ENCODE results near the gene LIN52. TPM values are rescaled to one million over a fixed set of nuclear protein-coding genes. Genes with fewer than 3 reads are reported as not detected.

The LIN52 gene
- total and polyA plus RNA-seq, 2 donors (not counting 3 experiments of a cell fraction or from before 2014, with no cell fraction given): 6.6 to 9.7 TPM

DNA sequence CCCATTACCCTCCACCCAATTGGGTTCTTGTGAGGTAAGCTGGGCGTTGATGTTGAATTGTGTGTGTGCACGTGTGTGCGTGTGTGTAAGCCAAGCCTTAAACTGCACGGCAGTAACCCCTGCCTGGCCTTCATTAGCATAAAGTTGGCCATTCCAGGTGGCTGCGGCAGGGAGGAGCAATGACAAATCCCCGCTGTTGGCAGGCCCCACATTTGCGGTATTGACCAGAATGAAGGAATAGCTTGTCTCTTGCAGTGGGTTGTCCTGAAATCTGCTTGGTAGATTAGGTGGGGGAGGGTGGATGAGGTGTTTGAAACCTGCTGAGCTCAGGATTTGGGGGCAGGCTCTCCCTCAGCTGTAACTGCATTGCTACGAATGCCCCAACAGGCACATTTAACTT lies 161.8 kb downstream of the LIN52 start:
- dilution Hi-C loops (cut with MboI; ENCODE audit: extremely low pct_ligation_motif_present, low sequenced_read_pairs): no loop called here
- DNase-seq (ENCODE audit: low read depth, low spot score) (no peak), FAIRE-seq (no peak)
- intact Hi-C loops (cut with micrococcal nuclease): no loop called here
- TF ChIP-seq POLR2AphosphoS5 (IDR thresholded peaks at IDR 0.05; ENCODE audit: insufficient read depth, low read depth, low read length) (no peak), FOS (IDR thresholded peaks at IDR 0.05; ENCODE audit: borderline replicate concordance, insufficient read depth, low read length) (no peak)
- Histone ChIP-seq H3K9ac (replicated peaks; ENCODE audit: extremely low read depth, insufficient read depth, low read length) (no peak overlapping the region), H3K27me3 (ENCODE audit: control insufficient read depth in 2 of 2, insufficient read depth in 2 of 2, low read length in 2 of 2) (peaks cover 37 to 47% of the 10 kb centered on the region in 2 experiments), H3K27ac (ENCODE audit: insufficient read depth, low read depth, low read length) (no peak overlapping the region), H3K4me1 (ENCODE audit: control insufficient read depth, extremely low read depth, insufficient read depth, low read length) (no peaks in the 10 kb centered on the region), H4K20me1 (replicated peaks; ENCODE audit: control insufficient read depth, extremely low read depth, insufficient read depth, low read length) (no peaks in the 10 kb centered on the region), H3K36me3 (ENCODE audit: control insufficient read depth in 2 of 2, extremely low read depth in 1 of 2, insufficient read depth in 2 of 2, low read length in 2 of 2) (no peaks in the 10 kb centered on the region), H3K9me3 (replicated peaks; ENCODE audit: control insufficient read depth, insufficient read depth, low read length) (no peaks in the 10 kb centered on the region), H3K79me2 (ENCODE audit: control insufficient read depth, insufficient read depth, low read length) (no peaks in the 10 kb centered on the region), H3K9me1 (replicated peaks; ENCODE audit: control insufficient read depth, extremely low read depth, insufficient read depth, low read length) (no peaks in the 10 kb centered on the region), H3K4me2 (ENCODE audit: insufficient read depth, low read length) (no peak overlapping the region), H2AFZ (ENCODE audit: low read depth, low read length) (no peak overlapping the region), H3K4me3 (replicated peaks in 1 of 3; ENCODE audit: insufficient read depth in 1 of 3, low read depth in 1 of 3, low read length in 3 of 3) (no peak overlapping the region)
- no TSS peak for BruUV-seq (replicated peaks)
- ChIA-PET CTCF (interaction anchor here (1.0 to 4.6 kb wide), 4 partner anchors 9 to 135 kb away, joined by 3 to 28 read pairs (median 5); no protein-coding TSS in a partner anchor), POLR2A (no interaction called here)

DNA sequence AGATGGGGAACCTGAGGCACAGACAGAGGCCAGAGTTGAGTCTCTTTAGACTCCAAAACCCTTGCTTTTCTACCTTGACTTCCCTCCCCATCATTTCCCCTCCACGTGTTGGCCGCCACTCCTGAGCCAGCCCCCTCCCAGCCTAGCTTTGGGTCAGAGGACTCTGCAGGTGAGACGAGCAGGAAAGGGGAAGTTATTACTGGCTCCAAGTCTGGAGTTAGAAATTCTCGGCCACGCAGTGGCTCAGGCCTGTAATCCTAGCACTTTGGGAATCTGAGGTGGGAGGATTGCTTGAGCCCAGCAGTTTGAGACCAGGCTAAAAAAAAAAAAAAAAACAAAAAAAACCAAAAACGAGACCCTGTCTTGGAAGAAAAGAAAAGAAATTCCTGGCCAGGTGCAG lies 163.3 kb downstream of the LIN52 start:
- peaks cover 22 to 36% of the 10 kb centered on the region in 2 experiments for H3K27me3 ChIP-seq (ENCODE audit: control insufficient read depth in 2 of 2, insufficient read depth in 2 of 2, low read length in 2 of 2)
- POLR2A ChIA-PET: no interaction called here
- no peaks in the 10 kb centered on the region for H3K9me1 ChIP-seq (replicated peaks; ENCODE audit: control insufficient read depth, extremely low read depth, insufficient read depth, low read length)
- TF ChIP-seq, protein P1, sequence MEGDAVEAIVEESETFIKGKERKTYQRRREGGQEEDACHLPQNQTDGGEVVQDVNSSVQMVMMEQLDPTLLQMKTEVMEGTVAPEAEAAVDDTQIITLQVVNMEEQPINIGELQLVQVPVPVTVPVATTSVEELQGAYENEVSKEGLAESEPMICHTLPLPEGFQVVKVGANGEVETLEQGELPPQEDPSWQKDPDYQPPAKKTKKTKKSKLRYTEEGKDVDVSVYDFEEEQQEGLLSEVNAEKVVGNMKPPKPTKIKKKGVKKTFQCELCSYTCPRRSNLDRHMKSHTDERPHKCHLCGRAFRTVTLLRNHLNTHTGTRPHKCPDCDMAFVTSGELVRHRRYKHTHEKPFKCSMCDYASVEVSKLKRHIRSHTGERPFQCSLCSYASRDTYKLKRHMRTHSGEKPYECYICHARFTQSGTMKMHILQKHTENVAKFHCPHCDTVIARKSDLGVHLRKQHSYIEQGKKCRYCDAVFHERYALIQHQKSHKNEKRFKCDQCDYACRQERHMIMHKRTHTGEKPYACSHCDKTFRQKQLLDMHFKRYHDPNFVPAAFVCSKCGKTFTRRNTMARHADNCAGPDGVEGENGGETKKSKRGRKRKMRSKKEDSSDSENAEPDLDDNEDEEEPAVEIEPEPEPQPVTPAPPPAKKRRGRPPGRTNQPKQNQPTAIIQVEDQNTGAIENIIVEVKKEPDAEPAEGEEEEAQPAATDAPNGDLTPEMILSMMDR (IDR thresholded peaks at IDR 0.05; ENCODE audit: extremely low read depth in 1 of 2, insufficient read depth in 1 of 2, low read depth in 1 of 2, low read length in 2 of 2): no peak
- TF ChIP-seq POLR2AphosphoS5 (IDR thresholded peaks at IDR 0.05; ENCODE audit: insufficient read depth, low read depth, low read length) (no peak), EZH2 (IDR thresholded peaks at IDR 0.05; ENCODE audit: borderline replicate concordance, low read depth, low read length, severe bottlenecking) (no peak), GATA2 (IDR thresholded peaks at IDR 0.05; ENCODE audit: insufficient read depth, insufficient read length, low read depth, low read length) (no peak), MYC (IDR thresholded peaks at IDR 0.05; ENCODE audit: low read depth, low read length) (no peak), FOS (IDR thresholded peaks at IDR 0.05; ENCODE audit: borderline replicate concordance, insufficient read depth, low read length) (no peak), POLR2A (IDR thresholded peaks at IDR 0.05; ENCODE audit: low read depth, low read length) (no peak), JUN (IDR thresholded peaks at IDR 0.05; ENCODE audit: borderline replicate concordance, insufficient read depth, insufficient read length, low read depth) (no peak)
- TF ChIP-seq, protein P2, sequence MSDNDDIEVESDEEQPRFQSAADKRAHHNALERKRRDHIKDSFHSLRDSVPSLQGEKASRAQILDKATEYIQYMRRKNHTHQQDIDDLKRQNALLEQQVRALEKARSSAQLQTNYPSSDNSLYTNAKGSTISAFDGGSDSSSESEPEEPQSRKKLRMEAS (IDR thresholded peaks at IDR 0.05; ENCODE audit: insufficient read depth, insufficient read length): no peak
- H3K79me2 ChIP-seq (ENCODE audit: control insufficient read depth, insufficient read depth, low read length): no peaks in the 10 kb centered on the region
- intact Hi-C loops (cut with micrococcal nuclease) (no loop called here), dilution Hi-C loops (cut with MboI; ENCODE audit: extremely low pct_ligation_motif_present, low sequenced_read_pairs) (no loop called here)
- no peak overlapping the region for H2AFZ ChIP-seq (ENCODE audit: low read depth, low read length)
- CTCF ChIA-PET: interaction anchor here (4.6 kb wide), 1 partner anchor 10 kb away, joined by 28 read pairs; no protein-coding TSS in a partner anchor
- H3K27ac ChIP-seq (ENCODE audit: insufficient read depth, low read depth, low read length): no peak overlapping the region
- BruUV-seq (replicated peaks): no TSS peak
- no peaks in the 10 kb centered on the region for H3K36me3 ChIP-seq (ENCODE audit: control insufficient read depth in 2 of 2, extremely low read depth in 1 of 2, insufficient read depth in 2 of 2, low read length in 2 of 2)
- no peaks in the 10 kb centered on the region for H4K20me1 ChIP-seq (replicated peaks; ENCODE audit: control insufficient read depth, extremely low read depth, insufficient read depth, low read length)
- FAIRE-seq: no peak
- H3K4me3 ChIP-seq (replicated peaks in 1 of 3; ENCODE audit: insufficient read depth in 1 of 3, low read depth in 1 of 3, low read length in 3 of 3): no peak overlapping the region
- no peak for DNase-seq (ENCODE audit: low read depth, low spot score)
- H3K9ac ChIP-seq (replicated peaks; ENCODE audit: extremely low read depth, insufficient read depth, low read length): no peak overlapping the region
- no peak overlapping the region for H3K4me2 ChIP-seq (ENCODE audit: insufficient read depth, low read length)
- no peaks in the 10 kb centered on the region for H3K4me1 ChIP-seq (ENCODE audit: control insufficient read depth, extremely low read depth, insufficient read depth, low read length)
- no peaks in the 10 kb centered on the region for H3K9me3 ChIP-seq (replicated peaks; ENCODE audit: control insufficient read depth, insufficient read depth, low read length)

All from endothelial cell of umbilical vein (primary cell).